Pancreas (tissue), 10 donors: ENCODE results near the gene ZC3H4. TPM values are rescaled to one million over a fixed set of nuclear protein-coding genes. Genes with fewer than 3 reads are reported as not detected.

Experiments used
- ATAC-seq, 4 donors: fragments of 200-7000 bp; cut with Tn5 transposase; one replicate each; pipeline versions ENCODE4 v1.8.0 to v1.9.1; 2020; ENCODE audit warnings: mild to moderate bottlenecking in 4 of 4, moderate library complexity in 4 of 4
- DNase-seq, 6 donors: peaks; one replicate each; pipeline ENCODE4 v3.0.0-alpha.2; 2020
- FAIRE-seq: peaks from 2 replicates; lab custom pipeline; 2012; peaks lifted over from hg19 to GRCh38; lab: Jason Lieb, UNC
- H3K27ac ChIP-seq, 4 donors: fragments of 200-600 bp; sonication (generic); 1 replicate in 3 of 4; 2 replicates in 1 of 4; pipeline versions ENCODE4 v1.5.0 to v1.8.0; 2020
- H3K27me3 ChIP-seq, 4 donors: fragments of 200-600 bp; one replicate each; pipeline ENCODE4 v1.8.0; 2021
- H3K36me3 ChIP-seq, 3 donors: fragments of 200-600 bp; sonication (generic) in 1 of 3; one replicate each; pipeline versions ENCODE4 v1.5.0 to v1.8.0; 2020 to 2021
- H3K4me1 ChIP-seq, 3 donors: fragments of 200-600 bp; one replicate each; pipeline ENCODE4 v1.8.0; 2021
- H3K4me3 ChIP-seq, 4 donors: fragments of 200-600 bp; sonication (generic) in 2 of 4; one replicate each; pipeline versions ENCODE4 v1.5.0 to v1.8.0; 2020 to 2021
- H3K9me3 ChIP-seq, 4 donors: fragments of 200-600 bp; one replicate each; pipeline ENCODE4 v1.8.0; 2021
- CTCF ChIP-seq, 4 donors: fragments of 200-600 bp; sonication (generic) in 3 of 4; IDR thresholded peaks; one replicate each; pipeline versions ENCODE4 v1.5.0 to v1.8.0; 2021; ENCODE audit warnings: antibody characterized with exemption in 4 of 4
- WGBS, 2 donors: extraction: QIAGEN DNeasy Blood & Tissue Kit; methylation state at CpG; one replicate each; pipeline ENCODE4 v1.1.7; 2013; 5-methylcytosine and 5-hydroxymethylcytosine counted together
- intact Hi-C, 3 donors: fragments of 100-400 bp; cut with DNase I; formaldehyde crosslinking; loops; one replicate each; pipeline versions ENCODE4 v1.11.1 to v1.14.2; 2022
- polyA plus RNA-seq, 2 donors: library from polyadenylated mRNA; stranded (reverse); fragments of 200-250 nt; gene quantifications; one replicate each; pipeline ENCODE4 v1.2.3, GENCODE V29; 2013
- total RNA-seq, 6 donors: library from RNA; stranded (reverse); fragmentation: NEBNext Ultra II Directional in 4 of 6; extraction: Animal tissue kit (Norgen Biotek cat#: 25700) in 4 of 6; gene quantifications; one replicate each; pipeline versions ENCODE4 v1.2.1 to v1.2.4, GENCODE V29; 2021 to 2023
- donor health status: healthy with polysubstance abuse.
- donor health status: DM: no; HTN: no; CAD: no; lungs with moderate emphysema.
- donor health status: DM: no; HTN: no; CAD: no.
- donor health status: control.
- donor health status: control.
- donor health status: Bipolar disorder and iron deficiency.
- donor health status: DM: yes; HTN: yes; CAD: no.
- donor health status: DM: no; HTN: no; CAD: no.
- donor health status: DM: no; HTN: no; CAD: no.
- donor health status: DM: yes; HTN: yes; CAD: no.

The ZC3H4 gene
- total and polyA plus RNA-seq, 8 donors = 8.1 to 30.4 (median 19.1) TPM

- no peaks in the 10 kb centered on the region for H3K9me3 ChIP-seq
- H3K4me1 ChIP-seq = no peaks in the 10 kb centered on the region
- no peak for DNase-seq
- H3K27ac ChIP-seq = no peak overlapping the region
- no peak overlapping the region for H3K4me3 ChIP-seq
- intact Hi-C loops = loop anchor here in 1 of 3 donors (5.0 kb wide), 1 partner anchor 101 kb away; no protein-coding TSS in a partner anchor
- WGBS, 2 donors = 84 to 88% methylated on average over 5 of the region's 5 CpGs
- peaks cover 0 to 22% (median 14%) of the 10 kb centered on the region in 3 donors for H3K36me3 ChIP-seq
- no peaks in the 10 kb centered on the region for H3K27me3 ChIP-seq
- no peak for TF ChIP-seq CTCF (IDR thresholded peaks at IDR 0.05)
- FAIRE-seq = no peak
- no peak for ATAC-seq
Observed at GRCh38 chr19:47145639-47146486, 32.3 kb upstream of the ZC3H4 start.

GRCh38 chr19:47144630-47145029, 31.1 kb upstream of the ZC3H4 start:
- Histone ChIP-seq H3K4me3 (no peak overlapping the region), H3K9me3 (no peaks in the 10 kb centered on the region), H3K4me1 (no peaks in the 10 kb centered on the region), H3K36me3 (peaks cover 0 to 14% (median 11%) of the 10 kb centered on the region in 3 donors), H3K27ac (no peak overlapping the region), H3K27me3 (no peaks in the 10 kb centered on the region)
- no peak for TF ChIP-seq CTCF (IDR thresholded peaks at IDR 0.05)
- ATAC-seq (no peak), DNase-seq (no peak), FAIRE-seq (no peak)
- 88 to 89% methylated on average over 13 of the region's 13 CpGs for WGBS, 2 donors
- intact Hi-C loops = loop anchor here in 1 of 3 donors (5.0 kb wide), 1 partner anchor 103 kb away; no protein-coding TSS in a partner anchor

- H3K27ac ChIP-seq = no peak overlapping the region
- peaks cover 0 to 14% (median 11%) of the 10 kb centered on the region in 3 donors for H3K36me3 ChIP-seq
- no peak for FAIRE-seq
- H3K9me3 ChIP-seq = no peaks in the 10 kb centered on the region
- no peak overlapping the region for H3K4me3 ChIP-seq
- ATAC-seq = no peak
- no peaks in the 10 kb centered on the region for H3K27me3 ChIP-seq
- TF ChIP-seq CTCF (IDR thresholded peaks at IDR 0.05) = no peak
- DNase-seq = no peak
- intact Hi-C loops = no loop called here
- WGBS, 2 donors = 87 to 88% methylated on average over 11 of the region's 11 CpGs
- no peaks in the 10 kb centered on the region for H3K4me1 ChIP-seq
Observed at GRCh38 chr19:47143322-47144073, 29.9 kb upstream of the ZC3H4 start.

GRCh38 chr19:47142779-47143178, 29.2 kb upstream of the ZC3H4 start:
- 85% methylated on average over 5 of the region's 5 CpGs for WGBS, 2 donors
- H3K27me3 ChIP-seq = no peaks in the 10 kb centered on the region
- H3K27ac ChIP-seq = no peak overlapping the region
- FAIRE-seq (no peak), DNase-seq (no peak), ATAC-seq (no peak)
- H3K36me3 ChIP-seq = peaks cover 0 to 14% (median 11%) of the 10 kb centered on the region in 3 donors
- no peak overlapping the region for H3K4me3 ChIP-seq
- H3K9me3 ChIP-seq = no peaks in the 10 kb centered on the region
- intact Hi-C loops = no loop called here
- no peak for TF ChIP-seq CTCF (IDR thresholded peaks at IDR 0.05)
- H3K4me1 ChIP-seq = no peaks in the 10 kb centered on the region
